Activated effector memory CD4-positive, alpha-beta T cell treated with Interleukin-2 at 50 U/mL for 16 hours (primary cell): Measurements from ENCODE around the gene RPL38.

Source experiments
- DNase-seq: peaks from one replicate; pipeline ENCODE4 v3.0.0-alpha.2; 2020

Gene RPL38

DNA sequence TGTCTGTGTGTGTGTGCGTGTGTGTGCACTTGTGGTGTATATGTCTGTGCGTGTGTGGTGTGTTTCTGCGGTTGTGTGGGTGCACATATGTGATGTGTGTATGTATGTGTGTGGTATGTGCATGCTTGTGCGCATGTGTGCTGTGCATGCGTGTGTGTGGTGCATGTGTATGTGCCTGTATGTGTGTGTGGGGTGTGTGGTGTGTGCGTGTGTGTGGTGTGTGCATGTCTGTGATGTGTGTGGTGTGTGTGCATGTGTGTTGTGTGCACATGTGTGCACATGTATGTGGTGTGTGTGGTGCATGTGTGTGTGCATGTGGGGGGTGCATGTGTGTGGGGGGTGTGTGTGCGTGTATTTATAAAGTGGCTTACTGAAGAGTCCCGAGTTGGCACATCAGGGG lies 47.6 kb downstream of the RPL38 start:
- DNase-seq: no peak

DNA sequence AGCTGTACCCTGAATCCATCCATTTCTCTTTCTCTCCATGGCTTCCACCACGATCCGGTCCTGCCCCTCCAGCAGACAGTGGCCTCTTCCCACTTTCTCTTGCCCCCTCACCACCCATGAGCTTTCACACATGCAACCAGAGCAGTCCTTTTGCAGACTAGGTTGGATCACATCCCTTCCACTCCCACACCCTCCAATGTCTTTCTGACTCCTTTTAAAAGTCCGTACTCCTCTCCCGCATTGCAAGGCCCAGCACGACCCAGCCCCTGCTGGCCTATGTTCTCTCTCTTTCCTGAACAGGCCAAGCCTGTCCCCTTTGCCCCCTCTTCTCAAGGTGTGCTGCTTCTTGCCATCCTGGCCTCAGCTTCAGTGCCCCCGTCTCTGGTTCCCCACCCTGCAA lies 48.1 kb downstream of the RPL38 start:
- no peak for DNase-seq

DNA sequence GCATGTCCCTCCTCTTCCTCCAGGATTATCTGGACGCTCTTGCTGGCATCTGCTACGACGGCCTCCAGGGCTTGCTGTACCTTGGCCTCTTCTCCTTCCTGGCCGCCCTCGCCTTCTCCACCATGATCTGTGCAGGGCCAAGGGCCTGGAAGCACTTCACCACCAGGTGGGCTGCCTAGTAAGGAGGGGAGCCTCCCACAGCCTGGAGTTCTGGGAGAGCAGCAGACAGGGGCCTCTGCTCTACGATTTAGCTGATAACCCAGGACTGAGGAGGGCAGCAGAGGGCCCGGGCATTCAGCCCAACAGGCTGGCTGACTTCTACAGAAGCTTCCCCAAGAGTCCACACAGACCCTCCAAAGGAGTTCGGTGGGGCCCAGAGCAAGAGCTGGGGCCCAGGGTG lies 48.7 kb downstream of the RPL38 start:
- no peak for DNase-seq

DNA sequence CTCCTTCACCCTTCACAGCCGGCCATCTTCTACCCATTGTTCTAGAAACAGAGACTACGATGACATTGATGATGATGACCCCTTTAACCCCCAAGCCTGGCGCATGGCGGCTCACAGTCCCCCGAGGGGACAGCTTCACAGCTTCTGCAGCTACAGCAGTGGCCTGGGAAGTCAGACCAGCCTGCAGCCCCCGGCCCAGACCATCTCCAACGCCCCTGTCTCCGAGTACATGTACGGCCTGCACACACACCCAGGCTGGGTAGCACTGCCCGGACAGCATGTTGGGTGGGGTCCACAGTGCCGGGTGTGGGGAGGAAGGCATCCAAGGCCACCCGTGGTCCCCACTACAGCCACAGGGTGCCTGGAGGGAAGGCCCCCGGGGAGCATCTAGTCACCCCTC lies 49.6 kb downstream of the RPL38 start:
- DNase-seq: no peak

DNA sequence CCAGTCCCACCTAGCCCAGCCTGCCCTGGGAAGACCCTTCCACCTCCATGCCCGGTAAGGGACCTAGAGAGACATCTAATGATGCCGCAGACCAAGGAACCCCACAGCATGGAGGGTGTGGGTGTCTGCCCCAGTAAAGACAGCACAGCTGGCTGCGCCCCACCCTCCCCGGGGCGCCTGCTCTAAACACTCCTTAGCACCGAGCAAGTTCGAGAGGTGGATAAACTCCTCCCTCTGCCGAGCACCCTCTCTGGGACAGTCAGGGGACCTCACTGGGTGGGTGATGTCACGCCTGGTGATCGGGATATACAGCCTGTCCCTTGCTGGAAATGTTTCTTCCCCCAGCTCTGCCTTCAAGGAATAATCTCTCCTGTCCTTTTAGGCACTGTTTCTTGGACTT lies 53.8 kb downstream of the RPL38 start:
- DNase-seq: no peak

- no peak for DNase-seq
Measured at GRCh38 chr17:74259667-74260524, 56.4 kb downstream of the RPL38 start.
